ENCODE results near the gene PIGA. TPM values are rescaled to one million over a fixed set of nuclear protein-coding genes. Genes with fewer than 3 reads are reported as not detected.

Gene PIGA
- total RNA-seq, 1 donor from 2014 or later, result 8.2 TPM

GRCh38 chrX:15349046-15349445 is 13.7 kb upstream of the PIGA start:
- no peak overlapping the region for H3K4me3 Mint-ChIP-seq (ENCODE audit: unreplicated experiment)
- no peaks in the 10 kb centered on the region for H3K9me3 Mint-ChIP-seq (ENCODE audit: low read depth)
- DNase-seq (ENCODE audit: low spot score), result no peak

GRCh38 chrX:15345976-15346375 is 10.7 kb upstream of the PIGA start:
- peaks cover 2% of the 10 kb centered on the region for H3K36me3 Mint-ChIP-seq (ENCODE audit: low read depth)
- no peak overlapping the region for H3K27ac Mint-ChIP-seq (ENCODE audit: unreplicated experiment)
- no peaks in the 10 kb centered on the region for H3K4me1 Mint-ChIP-seq (ENCODE audit: low read depth)
- TF ChIP-seq CTCF (IDR thresholded peaks at IDR 0.05), result no peak
- H3K27me3 Mint-ChIP-seq (ENCODE audit: low read depth), result peaks cover 8% of the 10 kb centered on the region
- DNase-seq (ENCODE audit: low spot score), result no peak
- H3K4me3 Mint-ChIP-seq (ENCODE audit: unreplicated experiment), result no peak overlapping the region
- no peaks in the 10 kb centered on the region for H3K9me3 Mint-ChIP-seq (ENCODE audit: low read depth)

More at GRCh38 chrX:15349046-15349445, 13.7 kb upstream of the PIGA start:
- peaks cover 4% of the 10 kb centered on the region for H3K27me3 Mint-ChIP-seq (ENCODE audit: low read depth)
- H3K27ac Mint-ChIP-seq (ENCODE audit: unreplicated experiment), result no peak overlapping the region
- H3K36me3 Mint-ChIP-seq (ENCODE audit: low read depth), result no peaks in the 10 kb centered on the region
- no peaks in the 10 kb centered on the region for H3K4me1 Mint-ChIP-seq (ENCODE audit: low read depth)
- peak; percentile 90 for TF ChIP-seq CTCF (IDR thresholded peaks at IDR 0.05)

- Mint-ChIP-seq H3K36me3 (ENCODE audit: low read depth) (peaks cover 2% of the 10 kb centered on the region), H3K9me3 (ENCODE audit: low read depth) (no peaks in the 10 kb centered on the region), H3K27me3 (ENCODE audit: low read depth) (peaks cover 14% of the 10 kb centered on the region), H3K4me1 (ENCODE audit: low read depth) (no peaks in the 10 kb centered on the region), H3K27ac (ENCODE audit: unreplicated experiment) (no peak overlapping the region), H3K4me3 (ENCODE audit: unreplicated experiment) (no peak overlapping the region)
- no peak for TF ChIP-seq CTCF (IDR thresholded peaks at IDR 0.05)
- DNase-seq (ENCODE audit: low spot score), result no peak
These were observed 8.8 kb upstream of the PIGA start for GRCh38 chrX:15344106-15344505.

GRCh38 chrX:15343075-15343476 is 7.8 kb upstream of the PIGA start:
- Mint-ChIP-seq H3K4me3 (ENCODE audit: unreplicated experiment) (no peak overlapping the region), H3K4me1 (ENCODE audit: low read depth) (no peaks in the 10 kb centered on the region), H3K27me3 (ENCODE audit: low read depth) (peaks cover 11% of the 10 kb centered on the region), H3K36me3 (ENCODE audit: low read depth) (peaks cover 2% of the 10 kb centered on the region), H3K9me3 (ENCODE audit: low read depth) (no peaks in the 10 kb centered on the region), H3K27ac (ENCODE audit: unreplicated experiment) (no peak overlapping the region)
- no peak for DNase-seq (ENCODE audit: low spot score)
- TF ChIP-seq CTCF (IDR thresholded peaks at IDR 0.05), result no peak

- Mint-ChIP-seq H3K36me3 (ENCODE audit: low read depth) (peaks cover 2% of the 10 kb centered on the region), H3K4me1 (ENCODE audit: low read depth) (peaks cover 6% of the 10 kb centered on the region), H3K27me3 (ENCODE audit: low read depth) (peaks cover 13% of the 10 kb centered on the region), H3K4me3 (ENCODE audit: unreplicated experiment) (no peak overlapping the region), H3K27ac (ENCODE audit: unreplicated experiment) (no peak overlapping the region), H3K9me3 (ENCODE audit: low read depth) (no peaks in the 10 kb centered on the region)
- no peak for DNase-seq (ENCODE audit: low spot score)
- TF ChIP-seq CTCF (IDR thresholded peaks at IDR 0.05), result no peak
These were observed 5.5 kb upstream of the PIGA start for GRCh38 chrX:15340867-15341266.
